SW 1271 (cell line): ENCODE measurements around the gene MANEAL.
A peak's percentile ranks its signal among the peaks of the same experiment; 100 is the strongest.
"Not testable (repeated sequence)": the region's sequence is repeated elsewhere in the genome, so short reads cannot be mapped to it uniquely, and the experiment has no call there.

ENCODE experiments used
- DNase-seq, 2 experiments: peaks; one replicate each; lab custom pipeline; 2025; lab: John Stamatoyannopoulos, UW

Gene MANEAL

GRCh38 chr1:37793773-37794371 is at the start of gene MANEAL:
TSS of gene MANEAL (plus strand) at chr1:37793847. CDS start at chr1:37794183, 336 bp downstream.
- DNase-seq: peak; percentile 32 to 41

GRCh38 chr1:37746806-37747205 is 46.8 kb upstream of the MANEAL start:
- no peak for DNase-seq

GRCh38 chr1:37748565-37748964 is 45.1 kb upstream of the MANEAL start:
- DNase-seq: no peak

GRCh38 chr1:37752213-37752582 is 41.4 kb upstream of the MANEAL start:
- no peak for DNase-seq

GRCh38 chr1:37752583-37753471 is 40.8 kb upstream of the MANEAL start:
- peak in 1 of 2 experiments; percentile 17 for DNase-seq

GRCh38 chr1:37753473-37754321 is 40.0 kb upstream of the MANEAL start:
- no peak for DNase-seq

- DNase-seq: no peak
Measured at GRCh38 chr1:37755290-37755689, 38.4 kb upstream of the MANEAL start.

GRCh38 chr1:37755951-37756560 is 37.6 kb upstream of the MANEAL start:
- DNase-seq: no peak

- DNase-seq: no peak
Measured at GRCh38 chr1:37759451-37759850, 34.2 kb upstream of the MANEAL start.

GRCh38 chr1:37761416-37762095 is 32.1 kb upstream of the MANEAL start:
- no peak for DNase-seq

GRCh38 chr1:37762516-37762915 is 31.1 kb upstream of the MANEAL start:
- DNase-seq: no peak

- DNase-seq: no peak
Measured at GRCh38 chr1:37763791-37764413, 29.7 kb upstream of the MANEAL start.

GRCh38 chr1:37764414-37764825 is 29.2 kb upstream of the MANEAL start:
- DNase-seq: no peak

GRCh38 chr1:37764888-37765441 is 28.7 kb upstream of the MANEAL start, which contains the start of gene EPHA10:
TSS of gene EPHA10 (minus strand) at chr1:37765120. CDS start at chr1:37765066, 54 bp downstream.
- DNase-seq: no peak

GRCh38 chr1:37765916-37766664 is 27.6 kb upstream of the MANEAL start:
- no peak for DNase-seq

GRCh38 chr1:37767488-37767887 is 26.2 kb upstream of the MANEAL start:
- DNase-seq: no peak

- not testable (repeated sequence) for DNase-seq
Measured at GRCh38 chr1:37771440-37771839, 22.2 kb upstream of the MANEAL start.

GRCh38 chr1:37776946-37777516 is 16.6 kb upstream of the MANEAL start:
- DNase-seq: no peak

- DNase-seq: no peak
Measured at GRCh38 chr1:37778654-37779053, 15.0 kb upstream of the MANEAL start.
